GM18867 (cell line): Measurements from ENCODE around the gene IFNA2.
"Not testable (repeated sequence)": the region's sequence is repeated elsewhere in the genome, so short reads cannot be mapped to it uniquely, and the experiment has no call there.

Source experiments
- ATAC-seq: cut with Tn5 transposase; IDR thresholded peaks from one replicate; pipeline ENCODE4 v1.9.1; 2021; ENCODE audit warnings: mild to moderate bottlenecking, moderate library complexity; ENCODE audit not compliant: unreplicated experiment

IFNA2 gene

GRCh38 chr9:21385131-21385670 is at the start of gene IFNA2:
Gene IFNA2, minus strand, starts transcription at chr9:21385398. Its CDS starts 69 bp downstream, at chr9:21385329.
- peak; percentile 30 for ATAC-seq

GRCh38 chr9:21435015-21435383 is 49.8 kb upstream of the IFNA2 start:
- ATAC-seq: not testable (repeated sequence)

- peak; percentile 39 for ATAC-seq
These were observed 49.2 kb upstream of the IFNA2 start for GRCh38 chr9:21434202-21435014.

- peak; percentile 73 for ATAC-seq
These were observed 47.7 kb upstream of the IFNA2 start for GRCh38 chr9:21432672-21433425.

- no peak for ATAC-seq
These were observed 44.0 kb upstream of the IFNA2 start for GRCh38 chr9:21429191-21429590.

- ATAC-seq: peak; percentile 61
These were observed 43.0 kb upstream of the IFNA2 start for GRCh38 chr9:21428235-21428634.

- no peak for ATAC-seq
These were observed 30.5 kb upstream of the IFNA2 start for GRCh38 chr9:21415493-21416267.

- no peak for ATAC-seq
These were observed 29.2 kb upstream of the IFNA2 start for GRCh38 chr9:21414220-21414940.

- peak; percentile 72 for ATAC-seq
These were observed 28.4 kb upstream of the IFNA2 start for GRCh38 chr9:21413624-21414023.

GRCh38 chr9:21413151-21413550 is 28.0 kb upstream of the IFNA2 start:
- no peak for ATAC-seq

GRCh38 chr9:21412107-21412506 is 26.9 kb upstream of the IFNA2 start:
- no peak for ATAC-seq

- no peak for ATAC-seq
These were observed 23.6 kb upstream of the IFNA2 start, which contains the start of gene IFNA8 for GRCh38 chr9:21408817-21409216. Gene IFNA8, plus strand, starts transcription at chr9:21409117. Its CDS starts 60 bp downstream, at chr9:21409177.

GRCh38 chr9:21404146-21404545 is 18.9 kb upstream of the IFNA2 start:
- no peak for ATAC-seq

GRCh38 chr9:21402386-21403251 is 17.4 kb upstream of the IFNA2 start:
- no peak for ATAC-seq

GRCh38 chr9:21399956-21400355 is 14.8 kb upstream of the IFNA2 start:
- no peak for ATAC-seq

GRCh38 chr9:21398955-21399489 is 13.8 kb upstream of the IFNA2 start:
- no peak for ATAC-seq

- peak; percentile 65 for ATAC-seq
These were observed 10.8 kb upstream of the IFNA2 start for GRCh38 chr9:21395778-21396717.

- ATAC-seq: peak; percentile 97
These were observed 7.1 kb upstream of the IFNA2 start for GRCh38 chr9:21392270-21392669.
